Measurements from ENCODE around the gene GPR141. TPM values are rescaled to one million over a fixed set of nuclear protein-coding genes. Genes with fewer than 3 reads are reported as not detected.
A peak's percentile ranks its signal among the peaks of the same experiment; 100 is the strongest.

Gene GPR141
- total and polyA plus RNA-seq, 4 donors = 0.88 to 4.2 (median 1.2) TPM; not detected in 1

DNA sequence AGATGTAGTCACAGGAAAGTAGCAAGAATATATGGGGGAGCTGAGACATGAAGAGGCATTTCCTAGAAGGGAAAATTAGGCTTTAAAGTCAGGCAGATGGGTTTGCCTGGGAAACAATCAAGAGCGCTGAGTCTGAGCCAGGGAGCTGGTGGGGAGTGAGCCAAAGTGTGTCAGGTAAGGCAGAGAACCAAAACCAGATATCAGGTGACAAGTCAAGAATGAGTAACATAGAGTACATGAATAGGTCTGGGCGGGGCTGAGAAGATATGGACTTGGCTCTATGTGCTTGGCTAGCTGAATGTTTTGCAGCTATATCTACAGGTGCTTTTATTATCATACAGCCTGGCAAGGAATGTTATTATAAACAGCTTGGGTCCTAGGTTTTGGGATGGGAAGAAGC lies 49.3 kb downstream of the GPR141 start:
- 94% methylated on average over 2 of the region's 2 CpGs for WGBS, 2 donors
- no peaks in the 10 kb centered on the region for H3K27me3 ChIP-seq (ENCODE audit: control insufficient read depth in 1 of 2, insufficient read depth in 2 of 2, low read length in 1 of 2)
- H3K36me3 ChIP-seq (ENCODE audit: control insufficient read depth in 1 of 2, insufficient read depth in 2 of 2, low read length in 1 of 2) = no peaks in the 10 kb centered on the region
- ATAC-seq (ENCODE audit: low FRiP score) (no peak), DNase-seq (no peak)
- intact Hi-C loops (cut with DNase I) = no loop called here
- H3K4me3 ChIP-seq (ENCODE audit: low read length in 2 of 2) = no peak overlapping the region
- no peaks in the 10 kb centered on the region for H3K9me3 ChIP-seq (ENCODE audit: control insufficient read depth, low read length)
- H3K27ac ChIP-seq (ENCODE audit: low read depth in 1 of 2, low read length in 2 of 2) = no peak overlapping the region
- peaks cover 9 to 12% of the 10 kb centered on the region in 2 donors for H3K4me1 ChIP-seq (ENCODE audit: control insufficient read depth in 1 of 2, insufficient read depth in 2 of 2, low read length in 2 of 2)

GRCh38 chr7:37735196-37735595 lies 51.6 kb downstream of the GPR141 start:
- Histone ChIP-seq H3K4me3 (ENCODE audit: low read length in 2 of 2) (no peak overlapping the region), H3K36me3 (ENCODE audit: control insufficient read depth in 1 of 2, insufficient read depth in 2 of 2, low read length in 1 of 2) (no peaks in the 10 kb centered on the region), H3K27ac (ENCODE audit: low read depth in 1 of 2, low read length in 2 of 2) (no peak overlapping the region), H3K27me3 (ENCODE audit: control insufficient read depth in 1 of 2, insufficient read depth in 2 of 2, low read length in 1 of 2) (no peaks in the 10 kb centered on the region), H3K9me3 (ENCODE audit: control insufficient read depth, low read length) (no peaks in the 10 kb centered on the region), H3K4me1 (ENCODE audit: control insufficient read depth in 1 of 2, insufficient read depth in 2 of 2, low read length in 2 of 2) (peaks cover 2 to 3% of the 10 kb centered on the region in 2 donors)
- ATAC-seq (ENCODE audit: low FRiP score) (no peak), DNase-seq (no peak)
- intact Hi-C loops (cut with DNase I) = no loop called here

DNA sequence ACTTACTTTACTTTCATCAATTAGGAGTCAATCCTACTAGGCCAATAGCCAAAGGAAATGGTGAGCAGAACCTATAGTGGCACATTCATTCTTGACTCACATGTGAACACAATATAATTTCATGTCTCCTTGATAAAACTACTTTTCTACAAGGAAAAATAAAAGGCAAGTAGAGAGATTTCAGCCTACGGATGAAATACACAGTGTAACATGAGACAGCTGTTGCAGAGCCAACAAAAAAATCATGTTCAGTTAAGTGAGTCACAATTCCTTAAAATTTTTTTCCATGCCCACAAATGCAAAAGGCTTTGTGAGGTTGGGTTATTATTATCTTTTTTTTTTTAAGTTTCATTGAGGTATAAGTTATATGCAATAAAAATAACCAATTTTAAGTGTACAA lies 54.8 kb downstream of the GPR141 start:
- H3K27ac ChIP-seq (ENCODE audit: low read depth in 1 of 2, low read length in 2 of 2) = no peak overlapping the region
- intact Hi-C loops (cut with DNase I) = no loop called here
- peaks cover 0 to 2% of the 10 kb centered on the region in 2 donors for H3K4me1 ChIP-seq (ENCODE audit: control insufficient read depth in 1 of 2, insufficient read depth in 2 of 2, low read length in 2 of 2)
- WGBS, 2 donors = 6 to 14% methylated on average over 1 of the region's 1 CpG
- H3K36me3 ChIP-seq (ENCODE audit: control insufficient read depth in 1 of 2, insufficient read depth in 2 of 2, low read length in 1 of 2) = no peaks in the 10 kb centered on the region
- H3K4me3 ChIP-seq (ENCODE audit: low read length in 2 of 2) = no peak overlapping the region
- DNase-seq (no peak), ATAC-seq (ENCODE audit: low FRiP score) (no peak)
- no peaks in the 10 kb centered on the region for H3K27me3 ChIP-seq (ENCODE audit: control insufficient read depth in 1 of 2, insufficient read depth in 2 of 2, low read length in 1 of 2)
- no peaks in the 10 kb centered on the region for H3K9me3 ChIP-seq (ENCODE audit: control insufficient read depth, low read length)

- DNase-seq (no peak), ATAC-seq (ENCODE audit: low FRiP score) (no peak)
- no peaks in the 10 kb centered on the region for H3K36me3 ChIP-seq (ENCODE audit: control insufficient read depth in 1 of 2, insufficient read depth in 2 of 2, low read length in 1 of 2)
- H3K27ac ChIP-seq (ENCODE audit: low read depth in 1 of 2, low read length in 2 of 2) = no peak overlapping the region
- H3K9me3 ChIP-seq (ENCODE audit: control insufficient read depth, low read length) = no peaks in the 10 kb centered on the region
- WGBS, 2 donors = 95 to 97% methylated on average over 7 of the region's 7 CpGs
- H3K27me3 ChIP-seq (ENCODE audit: control insufficient read depth in 1 of 2, insufficient read depth in 2 of 2, low read length in 1 of 2) = no peaks in the 10 kb centered on the region
- intact Hi-C loops (cut with DNase I) = loop anchor here in 1 of 2 donors (10.0 kb wide), 1 partner anchor 116 kb away; no protein-coding TSS in a partner anchor
- no peak overlapping the region for H3K4me3 ChIP-seq (ENCODE audit: low read length in 2 of 2)
- peaks cover 0 to 2% of the 10 kb centered on the region in 2 donors for H3K4me1 ChIP-seq (ENCODE audit: control insufficient read depth in 1 of 2, insufficient read depth in 2 of 2, low read length in 2 of 2)
These were observed 56.8 kb downstream of the GPR141 start for GRCh38 chr7:37740398-37740797.

- intact Hi-C loops (cut with DNase I) = loop anchor here in 1 of 2 donors (10.0 kb wide), 1 partner anchor 117 kb away; no protein-coding TSS in a partner anchor
- H3K4me1 ChIP-seq (ENCODE audit: control insufficient read depth in 1 of 2, insufficient read depth in 2 of 2, low read length in 2 of 2) = peaks cover 0 to 2% of the 10 kb centered on the region in 2 donors
- no peaks in the 10 kb centered on the region for H3K9me3 ChIP-seq (ENCODE audit: control insufficient read depth, low read length)
- H3K27me3 ChIP-seq (ENCODE audit: control insufficient read depth in 1 of 2, insufficient read depth in 2 of 2, low read length in 1 of 2) = no peaks in the 10 kb centered on the region
- no peak overlapping the region for H3K4me3 ChIP-seq (ENCODE audit: low read length in 2 of 2)
- DNase-seq = no peak
- 61% methylated on average over 2 of the region's 2 CpGs for WGBS, 2 donors
- H3K27ac ChIP-seq (ENCODE audit: low read depth in 1 of 2, low read length in 2 of 2) = no peak overlapping the region
- ATAC-seq (ENCODE audit: low FRiP score) = no peak
- no peaks in the 10 kb centered on the region for H3K36me3 ChIP-seq (ENCODE audit: control insufficient read depth in 1 of 2, insufficient read depth in 2 of 2, low read length in 1 of 2)
These were observed 58.2 kb downstream of the GPR141 start for GRCh38 chr7:37741776-37742175.

GRCh38 chr7:37751096-37751495 lies 67.5 kb downstream of the GPR141 start:
- Histone ChIP-seq H3K36me3 (ENCODE audit: control insufficient read depth in 1 of 2, insufficient read depth in 2 of 2, low read length in 1 of 2) (no peaks in the 10 kb centered on the region), H3K4me1 (ENCODE audit: control insufficient read depth in 1 of 2, insufficient read depth in 2 of 2, low read length in 2 of 2) (no peaks in the 10 kb centered on the region), H3K4me3 (ENCODE audit: low read length in 2 of 2) (no peak overlapping the region), H3K27ac (ENCODE audit: low read depth in 1 of 2, low read length in 2 of 2) (no peak overlapping the region), H3K9me3 (ENCODE audit: control insufficient read depth, low read length) (no peaks in the 10 kb centered on the region), H3K27me3 (ENCODE audit: control insufficient read depth in 1 of 2, insufficient read depth in 2 of 2, low read length in 1 of 2) (no peaks in the 10 kb centered on the region)
- intact Hi-C loops (cut with DNase I) = no loop called here
- DNase-seq = no peak
- no peak for ATAC-seq (ENCODE audit: low FRiP score)
- 79 to 88% methylated on average over 1 of the region's 1 CpG for WGBS, 2 donors

GRCh38 chr7:37753398-37754050 lies 70.0 kb downstream of the GPR141 start:
- no peaks in the 10 kb centered on the region for H3K4me1 ChIP-seq (ENCODE audit: control insufficient read depth in 1 of 2, insufficient read depth in 2 of 2, low read length in 2 of 2)
- no peak for ATAC-seq (ENCODE audit: low FRiP score)

GRCh38 chr7:37756797-37757551 lies 73.4 kb downstream of the GPR141 start:
- H3K9me3 ChIP-seq (ENCODE audit: control insufficient read depth, low read length) = no peaks in the 10 kb centered on the region
- H3K4me1 ChIP-seq (ENCODE audit: control insufficient read depth in 1 of 2, insufficient read depth in 2 of 2, low read length in 2 of 2) = no peaks in the 10 kb centered on the region
- ATAC-seq (ENCODE audit: low FRiP score) = no peak
- 59 to 66% methylated on average over 5 of the region's 5 CpGs for WGBS, 2 donors
- intact Hi-C loops (cut with DNase I) = no loop called here
- H3K27me3 ChIP-seq (ENCODE audit: control insufficient read depth in 1 of 2, insufficient read depth in 2 of 2, low read length in 1 of 2) = no peaks in the 10 kb centered on the region
- no peak for DNase-seq
- no peaks in the 10 kb centered on the region for H3K36me3 ChIP-seq (ENCODE audit: control insufficient read depth in 1 of 2, insufficient read depth in 2 of 2, low read length in 1 of 2)
- no peak overlapping the region for H3K4me3 ChIP-seq (ENCODE audit: low read length in 2 of 2)
- H3K27ac ChIP-seq (ENCODE audit: low read depth in 1 of 2, low read length in 2 of 2) = no peak overlapping the region

More at GRCh38 chr7:37753398-37754050, 70.0 kb downstream of the GPR141 start:
- WGBS, 2 donors = 72 to 85% methylated on average over 1 of the region's 1 CpG
- Histone ChIP-seq H3K27ac (ENCODE audit: low read depth in 1 of 2, low read length in 2 of 2) (no peak overlapping the region), H3K27me3 (ENCODE audit: control insufficient read depth in 1 of 2, insufficient read depth in 2 of 2, low read length in 1 of 2) (no peaks in the 10 kb centered on the region), H3K36me3 (ENCODE audit: control insufficient read depth in 1 of 2, insufficient read depth in 2 of 2, low read length in 1 of 2) (no peaks in the 10 kb centered on the region), H3K9me3 (ENCODE audit: control insufficient read depth, low read length) (no peaks in the 10 kb centered on the region), H3K4me3 (ENCODE audit: low read length in 2 of 2) (no peak overlapping the region)
- intact Hi-C loops (cut with DNase I) = no loop called here
- DNase-seq = no peak

DNA sequence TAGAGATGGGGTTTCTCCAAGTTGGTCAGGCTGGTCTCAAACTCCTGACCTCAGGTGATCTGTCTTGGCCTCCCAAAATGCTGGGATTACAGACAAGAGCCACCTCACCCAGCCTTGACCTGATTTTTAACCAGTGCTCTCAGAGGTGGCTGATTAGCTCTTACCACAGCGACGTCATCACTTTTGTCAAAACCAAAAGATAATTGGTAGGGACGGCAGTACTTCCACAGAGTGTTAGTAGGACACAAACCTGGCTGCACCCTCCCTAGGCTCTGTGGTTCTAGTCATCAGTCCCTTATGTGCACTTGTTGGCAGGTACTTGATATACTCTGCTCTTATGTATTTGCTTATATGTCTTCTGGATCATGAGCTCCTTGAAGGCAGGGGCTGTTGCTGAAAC lies 74.0 kb downstream of the GPR141 start:
- Histone ChIP-seq H3K4me3 (ENCODE audit: low read length in 2 of 2) (no peak overlapping the region), H3K9me3 (ENCODE audit: control insufficient read depth, low read length) (no peaks in the 10 kb centered on the region), H3K27me3 (ENCODE audit: control insufficient read depth in 1 of 2, insufficient read depth in 2 of 2, low read length in 1 of 2) (no peaks in the 10 kb centered on the region), H3K36me3 (ENCODE audit: control insufficient read depth in 1 of 2, insufficient read depth in 2 of 2, low read length in 1 of 2) (no peaks in the 10 kb centered on the region), H3K4me1 (ENCODE audit: control insufficient read depth in 1 of 2, insufficient read depth in 2 of 2, low read length in 2 of 2) (no peaks in the 10 kb centered on the region), H3K27ac (ENCODE audit: low read depth in 1 of 2, low read length in 2 of 2) (no peak overlapping the region)
- 95 to 99% methylated on average over 3 of the region's 3 CpGs for WGBS, 2 donors
- ATAC-seq (ENCODE audit: low FRiP score) (no peak), DNase-seq (peak in 1 of 2 donors; percentile 33)
- intact Hi-C loops (cut with DNase I) = no loop called here
